Epithelial cell of prostate (primary cell): ENCODE measurements around the gene SMIM3.
"Not testable (repeated sequence)": the region's sequence is repeated elsewhere in the genome, so short reads cannot be mapped to it uniquely, and the experiment has no call there.

Experiments used
- DNase-seq: peaks from one replicate; pipeline ENCODE4 v3.0.0-alpha.2; 2011; ENCODE audit warnings: low read depth, low spot score
- H3K27ac ChIP-seq: fragments of 450-650 bp; 2 replicates; pipeline ENCODE4 v1.5.1; 2017; ENCODE audit warnings: mild to moderate bottlenecking

The SMIM3 gene

GRCh38 chr5:150778517-150779396 lies at the start of gene SMIM3:
TSS of gene SMIM3 (plus strand) at chr5:150778757. CDS start at chr5:150795441, 16,684 bp downstream.
- H3K27ac ChIP-seq = peak within 1 kb of the TSS; percentile 92
- DNase-seq = no peak

DNA sequence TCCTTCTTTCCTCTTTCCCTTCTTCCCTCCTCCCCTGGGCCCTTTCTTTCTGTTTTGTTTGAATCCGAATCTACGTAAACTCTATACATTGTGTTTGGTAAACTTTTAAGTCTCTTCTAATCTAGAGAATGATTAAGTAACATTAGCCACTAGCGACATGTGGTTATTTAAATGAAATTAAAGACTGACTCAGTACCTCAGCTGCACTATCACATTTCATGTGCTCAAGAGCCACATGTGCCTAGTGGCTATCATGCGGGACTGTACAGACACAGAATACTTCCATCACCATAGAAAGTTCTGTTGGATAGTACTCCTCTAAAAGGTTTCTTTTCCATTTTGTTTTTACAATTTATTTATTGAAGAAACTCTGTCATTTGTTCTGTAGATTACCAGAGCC lies 48.7 kb upstream of the SMIM3 start:
- no peak overlapping the region for H3K27ac ChIP-seq
- DNase-seq = no peak

- no peak overlapping the region for H3K27ac ChIP-seq
These were observed 46.8 kb upstream of the SMIM3 start for GRCh38 chr5:150731669-150732242.

DNA sequence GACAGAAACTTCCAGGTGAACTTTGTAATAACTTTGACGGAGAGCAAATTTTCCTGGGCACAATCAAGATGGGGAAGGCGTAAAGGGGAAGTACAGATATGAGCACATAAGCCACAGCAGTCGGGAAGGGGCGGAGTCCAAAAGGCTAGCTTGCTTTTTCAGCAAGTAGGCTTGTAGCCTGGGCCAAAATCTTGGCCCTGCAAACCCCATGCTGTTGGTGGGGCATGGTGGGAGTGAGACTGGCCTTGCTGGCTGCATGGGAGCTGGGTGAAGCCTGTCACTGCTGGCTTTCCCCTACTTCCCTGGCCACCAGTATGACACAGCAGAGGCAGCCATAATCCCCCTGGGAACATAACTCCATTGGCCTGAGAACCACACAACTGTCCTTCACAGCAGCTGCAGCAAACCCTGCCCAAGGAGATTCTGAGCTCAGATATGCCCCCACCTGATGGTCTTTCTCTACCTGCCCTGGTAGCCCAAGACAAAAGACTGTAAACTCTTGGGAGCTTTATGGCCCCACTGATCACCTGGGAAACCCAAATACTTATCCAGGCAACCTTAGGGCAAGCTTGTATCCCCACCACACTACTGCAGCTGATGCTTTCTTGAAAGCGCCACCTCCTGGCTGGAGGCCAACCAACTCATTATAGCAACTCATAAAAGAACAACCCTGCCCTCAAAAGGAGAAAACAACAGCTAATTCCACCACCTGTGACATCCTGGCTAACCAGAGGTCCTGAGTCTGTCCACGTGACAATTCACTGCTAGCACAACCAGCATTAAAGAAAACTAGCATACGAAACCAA lies 43.8 kb upstream of the SMIM3 start:
- H3K27ac ChIP-seq = no peak overlapping the region
- DNase-seq = no peak

More at GRCh38 chr5:150731669-150732242, 46.8 kb upstream of the SMIM3 start:
- DNase-seq = no peak

GRCh38 chr5:150738862-150739261 lies 39.7 kb upstream of the SMIM3 start:
- no peak for DNase-seq
- no peak overlapping the region for H3K27ac ChIP-seq

- H3K27ac ChIP-seq = no peak overlapping the region
- DNase-seq = no peak
These were observed 37.6 kb upstream of the SMIM3 start for GRCh38 chr5:150740992-150741391.

DNA sequence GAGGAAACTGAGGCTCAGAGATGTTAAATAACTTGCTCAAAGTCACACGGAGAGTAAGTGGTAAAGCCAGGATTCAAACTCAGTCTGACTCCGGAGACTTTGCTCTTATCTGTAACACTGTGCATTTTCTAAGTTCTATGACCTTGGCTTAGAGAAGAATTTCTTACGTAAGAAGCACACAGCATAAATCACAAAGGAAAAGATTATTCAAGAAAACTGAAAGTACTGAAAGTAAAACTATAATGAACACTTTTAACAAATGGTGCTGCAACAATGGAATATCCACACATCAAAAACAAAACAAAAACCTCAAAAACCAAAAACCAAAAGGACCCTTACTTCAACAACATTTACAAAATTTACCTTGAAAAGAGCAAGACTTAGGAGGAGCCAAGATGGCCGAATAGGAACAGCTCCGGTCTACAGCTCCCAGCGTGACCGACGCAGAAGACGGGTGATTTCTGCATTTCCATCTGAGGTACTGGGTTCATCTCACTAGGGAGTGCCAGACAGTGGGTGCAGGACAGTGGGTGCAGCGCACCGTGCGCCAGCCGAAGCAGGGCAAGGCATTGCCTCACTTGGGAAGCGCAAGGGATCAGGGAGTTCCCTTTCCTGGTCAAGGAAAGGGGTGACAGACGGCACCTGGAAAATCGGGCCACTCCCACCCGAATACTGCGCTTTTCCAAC lies 36.0 kb upstream of the SMIM3 start:
- DNase-seq, H3K27ac ChIP-seq: not testable (repeated sequence)

DNA sequence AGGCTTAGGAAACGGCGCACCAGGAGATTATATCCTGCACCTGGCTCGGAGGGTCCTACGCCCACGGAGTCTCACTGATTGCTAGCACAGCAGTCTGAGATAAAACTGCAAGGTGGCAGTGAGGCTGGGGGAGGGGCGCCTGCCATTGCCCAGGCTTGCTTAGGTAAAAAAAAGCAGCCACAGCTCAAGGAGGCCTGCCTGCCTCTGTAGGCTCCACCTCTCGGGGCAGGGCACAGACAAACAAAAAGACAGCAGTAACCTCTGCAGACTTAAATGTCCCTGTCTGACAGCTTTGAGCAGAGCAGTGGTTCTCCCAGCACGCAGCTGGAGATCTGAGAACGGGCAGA lies 35.4 kb upstream of the SMIM3 start:
- H3K27ac ChIP-seq, DNase-seq: not testable (repeated sequence)

DNA sequence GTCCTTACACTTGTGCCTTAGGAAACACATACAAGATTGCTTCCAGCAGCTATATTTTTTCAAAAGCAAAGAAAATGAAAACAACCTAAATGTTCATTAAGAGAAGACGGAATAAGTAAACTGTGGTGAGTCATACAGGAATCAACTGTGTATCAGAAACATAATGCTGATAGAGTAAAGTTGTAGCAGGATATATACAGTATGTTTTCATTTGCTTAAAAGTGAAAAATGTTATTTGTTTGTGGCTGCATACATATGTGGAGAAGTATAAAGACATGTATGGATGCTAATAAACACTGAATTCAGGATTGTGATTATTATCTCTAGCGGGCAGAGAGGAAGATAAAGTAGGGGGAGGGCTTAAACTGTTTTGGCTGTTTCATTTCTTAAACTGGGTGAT lies 28.1 kb upstream of the SMIM3 start:
- H3K27ac ChIP-seq = no peak overlapping the region
- no peak for DNase-seq

- DNase-seq = no peak
- H3K27ac ChIP-seq = no peak overlapping the region
These were observed 27.3 kb upstream of the SMIM3 start for GRCh38 chr5:150751096-150751891.

GRCh38 chr5:150753463-150753862 lies 25.1 kb upstream of the SMIM3 start:
- no peak overlapping the region for H3K27ac ChIP-seq
- no peak for DNase-seq

DNA sequence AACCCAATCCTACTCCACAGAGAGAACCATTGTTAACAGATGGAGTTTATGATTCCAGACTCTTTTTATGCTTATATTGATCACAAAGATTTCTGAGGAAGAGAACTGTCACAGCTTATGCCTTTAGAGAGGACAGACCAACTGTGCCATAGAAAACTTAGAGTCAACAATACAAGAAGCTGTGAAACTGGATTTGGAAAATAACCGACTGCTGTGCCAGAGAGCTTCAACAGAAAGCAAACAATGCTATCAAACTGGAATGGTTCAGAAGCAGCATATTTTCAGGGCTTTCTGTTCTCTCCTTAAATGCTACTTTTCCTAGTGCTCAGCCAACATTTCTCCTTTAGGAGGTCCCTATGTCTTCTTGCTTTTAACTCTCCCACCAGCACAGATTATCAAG lies 24.7 kb upstream of the SMIM3 start:
- DNase-seq = no peak
- H3K27ac ChIP-seq = no peak overlapping the region

GRCh38 chr5:150757087-150757649 lies 21.4 kb upstream of the SMIM3 start:
- H3K27ac ChIP-seq = peak overlapping the region; percentile 95
- no peak for DNase-seq

GRCh38 chr5:150758203-150758530 lies 20.4 kb upstream of the SMIM3 start:
- no peak for DNase-seq
- H3K27ac ChIP-seq = peak overlapping the region; percentile 95

GRCh38 chr5:150758531-150759333 lies 19.8 kb upstream of the SMIM3 start, which contains the start of gene DCTN4:
TSS of gene DCTN4 (minus strand) at chr5:150759017. CDS start at chr5:150758993, 24 bp downstream.
- peak within 1 kb of the TSS; percentile 95 for H3K27ac ChIP-seq
- DNase-seq = peak; percentile 97

- no peak for DNase-seq
- H3K27ac ChIP-seq = peak overlapping the region; percentile 95
These were observed 19.3 kb upstream of the SMIM3 start for GRCh38 chr5:150759334-150759583.

- DNase-seq = no peak
- H3K27ac ChIP-seq = peak overlapping the region; percentile 84
These were observed 16.3 kb upstream of the SMIM3 start for GRCh38 chr5:150762211-150762610.

DNA sequence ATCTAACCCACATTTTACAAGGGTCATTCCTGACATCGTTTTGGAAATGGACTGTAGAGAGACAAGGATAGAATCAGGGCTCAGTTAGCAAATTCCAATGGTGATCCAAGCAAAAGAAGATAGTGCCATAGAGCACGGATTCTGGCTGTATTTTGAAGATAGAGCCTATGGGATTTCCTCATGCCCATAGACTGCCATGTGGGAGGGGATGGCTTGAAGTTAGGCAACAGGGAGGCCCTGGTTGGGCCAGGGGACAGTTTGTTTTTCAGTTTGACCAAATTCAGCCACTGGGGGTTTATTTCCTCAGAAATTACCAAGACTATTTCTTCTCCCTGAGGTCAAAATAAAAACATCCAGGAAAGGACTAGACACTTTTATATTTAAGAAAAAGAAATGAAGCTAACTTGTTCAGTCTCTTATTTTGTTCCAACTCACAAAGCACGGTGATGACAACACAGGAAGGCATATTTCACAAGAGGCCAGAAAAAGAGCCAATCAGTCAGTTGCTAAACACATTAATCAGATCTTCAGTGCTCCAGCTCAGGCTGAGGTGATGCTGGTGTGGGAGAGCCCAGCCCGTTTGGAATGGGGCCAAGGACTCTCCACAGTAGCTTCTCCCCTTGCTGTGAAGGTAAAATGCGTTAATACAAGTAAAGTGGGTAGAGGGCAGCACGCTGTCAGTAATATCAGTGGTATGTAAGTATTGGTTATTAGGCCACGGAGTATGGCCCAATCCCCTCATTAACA lies 15.4 kb upstream of the SMIM3 start:
- DNase-seq = peak; percentile 84
- peak overlapping the region; percentile 84 for H3K27ac ChIP-seq
